HL-60 (cell line): Measurements from ENCODE around the gene PPP1R10.

Experiments
- DNase-seq, 2 experiments: peaks; one replicate each; pipeline ENCODE4 v3.0.0-alpha.2; 2010 to 2020; ENCODE audit warnings: low read depth in 1 of 2, low spot score in 1 of 2
- H3K27ac ChIP-seq: fragments of 250-450 bp; sonication (Bioruptor Pico); replicated peaks from 2 replicates; pipeline ENCODE4 v1.5.1; 2020; ENCODE audit warnings: mild to moderate bottlenecking, moderate library complexity
- H3K27me3 ChIP-seq: fragments of 250-450 bp; sonication (Bioruptor Pico); 2 replicates; pipeline ENCODE4 v1.5.1; 2021; ENCODE audit warnings: mild to moderate bottlenecking, moderate library complexity; ENCODE audit not compliant: insufficient read depth, poor library complexity, severe bottlenecking
- H3K4me3 ChIP-seq: replicated peaks from 2 replicates; pipeline ENCODE4 v1.5.1; 2011; ENCODE audit warnings: mild to moderate bottlenecking, control low read depth, low read length; ENCODE audit not compliant: insufficient read depth
- GABPA ChIP-seq: IDR thresholded peaks from 2 replicates; pipeline ENCODE4 v1.6.1; 2012; ENCODE audit warnings: low read depth
- POLR2AphosphoS5 ChIP-seq: IDR thresholded peaks from 2 replicates; pipeline ENCODE4 v1.6.1; 2012; ENCODE audit warnings: low read depth
- SPI1 ChIP-seq: IDR thresholded peaks from 2 replicates; pipeline ENCODE4 v1.6.1; 2012; ENCODE audit warnings: low read depth, mild to moderate bottlenecking, borderline replicate concordance
- TF ChIP-seq, protein P1 (sequence below): IDR thresholded peaks from one replicate; pipeline ENCODE4 v1.5.1; 2011; ENCODE audit warnings: low read length, control low read depth, inconsistent platforms; ENCODE audit not compliant: insufficient read depth
- TF ChIP-seq, protein P2 (sequence below): IDR thresholded peaks from 2 replicates; pipeline ENCODE4 v1.6.1; 2012; ENCODE audit warnings: low read depth; ENCODE audit not compliant: insufficient replicate concordance

PPP1R10 gene

DNA sequence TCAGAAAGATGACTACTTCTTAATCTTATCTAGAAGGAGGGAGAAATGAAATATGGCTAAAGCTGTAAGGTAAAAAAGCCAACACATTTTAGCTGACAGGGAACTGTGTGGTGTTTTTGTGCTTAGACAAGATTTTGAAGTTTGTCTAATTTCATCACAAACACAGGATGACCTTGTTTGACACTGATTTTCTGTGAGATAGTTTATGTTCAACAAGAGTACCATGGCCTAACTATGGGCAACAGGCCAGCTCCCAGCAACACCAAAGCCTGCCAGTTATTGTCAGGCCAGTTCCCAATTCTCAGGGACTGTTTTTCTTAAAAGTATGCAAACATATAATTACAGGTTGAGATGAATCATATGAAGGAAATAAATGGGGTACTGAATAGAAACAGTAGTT lies 51.3 kb downstream of the PPP1R10 start:
- no peak overlapping the region for H3K4me3 ChIP-seq
- H3K27ac ChIP-seq = no peak overlapping the region
- H3K27me3 ChIP-seq = no peaks in the 10 kb centered on the region
- TF ChIP-seq, protein P1, sequence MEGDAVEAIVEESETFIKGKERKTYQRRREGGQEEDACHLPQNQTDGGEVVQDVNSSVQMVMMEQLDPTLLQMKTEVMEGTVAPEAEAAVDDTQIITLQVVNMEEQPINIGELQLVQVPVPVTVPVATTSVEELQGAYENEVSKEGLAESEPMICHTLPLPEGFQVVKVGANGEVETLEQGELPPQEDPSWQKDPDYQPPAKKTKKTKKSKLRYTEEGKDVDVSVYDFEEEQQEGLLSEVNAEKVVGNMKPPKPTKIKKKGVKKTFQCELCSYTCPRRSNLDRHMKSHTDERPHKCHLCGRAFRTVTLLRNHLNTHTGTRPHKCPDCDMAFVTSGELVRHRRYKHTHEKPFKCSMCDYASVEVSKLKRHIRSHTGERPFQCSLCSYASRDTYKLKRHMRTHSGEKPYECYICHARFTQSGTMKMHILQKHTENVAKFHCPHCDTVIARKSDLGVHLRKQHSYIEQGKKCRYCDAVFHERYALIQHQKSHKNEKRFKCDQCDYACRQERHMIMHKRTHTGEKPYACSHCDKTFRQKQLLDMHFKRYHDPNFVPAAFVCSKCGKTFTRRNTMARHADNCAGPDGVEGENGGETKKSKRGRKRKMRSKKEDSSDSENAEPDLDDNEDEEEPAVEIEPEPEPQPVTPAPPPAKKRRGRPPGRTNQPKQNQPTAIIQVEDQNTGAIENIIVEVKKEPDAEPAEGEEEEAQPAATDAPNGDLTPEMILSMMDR = no peak
- TF ChIP-seq GABPA (no peak), SPI1 (no peak), POLR2AphosphoS5 (no peak)
- TF ChIP-seq, protein P2, sequence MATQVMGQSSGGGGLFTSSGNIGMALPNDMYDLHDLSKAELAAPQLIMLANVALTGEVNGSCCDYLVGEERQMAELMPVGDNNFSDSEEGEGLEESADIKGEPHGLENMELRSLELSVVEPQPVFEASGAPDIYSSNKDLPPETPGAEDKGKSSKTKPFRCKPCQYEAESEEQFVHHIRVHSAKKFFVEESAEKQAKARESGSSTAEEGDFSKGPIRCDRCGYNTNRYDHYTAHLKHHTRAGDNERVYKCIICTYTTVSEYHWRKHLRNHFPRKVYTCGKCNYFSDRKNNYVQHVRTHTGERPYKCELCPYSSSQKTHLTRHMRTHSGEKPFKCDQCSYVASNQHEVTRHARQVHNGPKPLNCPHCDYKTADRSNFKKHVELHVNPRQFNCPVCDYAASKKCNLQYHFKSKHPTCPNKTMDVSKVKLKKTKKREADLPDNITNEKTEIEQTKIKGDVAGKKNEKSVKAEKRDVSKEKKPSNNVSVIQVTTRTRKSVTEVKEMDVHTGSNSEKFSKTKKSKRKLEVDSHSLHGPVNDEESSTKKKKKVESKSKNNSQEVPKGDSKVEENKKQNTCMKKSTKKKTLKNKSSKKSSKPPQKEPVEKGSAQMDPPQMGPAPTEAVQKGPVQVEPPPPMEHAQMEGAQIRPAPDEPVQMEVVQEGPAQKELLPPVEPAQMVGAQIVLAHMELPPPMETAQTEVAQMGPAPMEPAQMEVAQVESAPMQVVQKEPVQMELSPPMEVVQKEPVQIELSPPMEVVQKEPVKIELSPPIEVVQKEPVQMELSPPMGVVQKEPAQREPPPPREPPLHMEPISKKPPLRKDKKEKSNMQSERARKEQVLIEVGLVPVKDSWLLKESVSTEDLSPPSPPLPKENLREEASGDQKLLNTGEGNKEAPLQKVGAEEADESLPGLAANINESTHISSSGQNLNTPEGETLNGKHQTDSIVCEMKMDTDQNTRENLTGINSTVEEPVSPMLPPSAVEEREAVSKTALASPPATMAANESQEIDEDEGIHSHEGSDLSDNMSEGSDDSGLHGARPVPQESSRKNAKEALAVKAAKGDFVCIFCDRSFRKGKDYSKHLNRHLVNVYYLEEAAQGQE = no peak
- DNase-seq = no peak

DNA sequence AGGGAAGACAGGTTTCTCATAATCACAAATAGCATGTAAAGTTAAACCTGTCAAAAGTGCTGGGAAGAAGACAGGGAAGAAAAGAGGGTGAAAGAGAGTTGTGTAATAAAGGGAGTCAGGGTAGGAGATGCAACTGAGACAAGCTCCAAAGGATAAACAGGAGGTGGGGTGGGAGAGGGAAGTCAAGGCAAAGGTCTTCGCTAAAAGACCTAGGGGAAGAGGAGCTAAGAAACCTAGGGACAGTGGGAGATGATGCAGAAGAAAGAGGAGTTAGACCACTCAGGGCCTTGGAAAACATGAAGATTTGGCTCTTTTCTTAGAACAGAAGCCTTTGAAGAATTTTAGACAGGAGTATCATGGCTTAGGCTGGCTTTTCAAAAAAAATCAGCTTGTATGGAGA lies 52.9 kb downstream of the PPP1R10 start:
- no peak for DNase-seq
- H3K4me3 ChIP-seq = no peak overlapping the region
- TF ChIP-seq POLR2AphosphoS5 (no peak), SPI1 (no peak), GABPA (no peak)
- TF ChIP-seq, protein P2 = no peak
- TF ChIP-seq, protein P1 = no peak
- H3K27me3 ChIP-seq = no peaks in the 10 kb centered on the region
- no peak overlapping the region for H3K27ac ChIP-seq

DNA sequence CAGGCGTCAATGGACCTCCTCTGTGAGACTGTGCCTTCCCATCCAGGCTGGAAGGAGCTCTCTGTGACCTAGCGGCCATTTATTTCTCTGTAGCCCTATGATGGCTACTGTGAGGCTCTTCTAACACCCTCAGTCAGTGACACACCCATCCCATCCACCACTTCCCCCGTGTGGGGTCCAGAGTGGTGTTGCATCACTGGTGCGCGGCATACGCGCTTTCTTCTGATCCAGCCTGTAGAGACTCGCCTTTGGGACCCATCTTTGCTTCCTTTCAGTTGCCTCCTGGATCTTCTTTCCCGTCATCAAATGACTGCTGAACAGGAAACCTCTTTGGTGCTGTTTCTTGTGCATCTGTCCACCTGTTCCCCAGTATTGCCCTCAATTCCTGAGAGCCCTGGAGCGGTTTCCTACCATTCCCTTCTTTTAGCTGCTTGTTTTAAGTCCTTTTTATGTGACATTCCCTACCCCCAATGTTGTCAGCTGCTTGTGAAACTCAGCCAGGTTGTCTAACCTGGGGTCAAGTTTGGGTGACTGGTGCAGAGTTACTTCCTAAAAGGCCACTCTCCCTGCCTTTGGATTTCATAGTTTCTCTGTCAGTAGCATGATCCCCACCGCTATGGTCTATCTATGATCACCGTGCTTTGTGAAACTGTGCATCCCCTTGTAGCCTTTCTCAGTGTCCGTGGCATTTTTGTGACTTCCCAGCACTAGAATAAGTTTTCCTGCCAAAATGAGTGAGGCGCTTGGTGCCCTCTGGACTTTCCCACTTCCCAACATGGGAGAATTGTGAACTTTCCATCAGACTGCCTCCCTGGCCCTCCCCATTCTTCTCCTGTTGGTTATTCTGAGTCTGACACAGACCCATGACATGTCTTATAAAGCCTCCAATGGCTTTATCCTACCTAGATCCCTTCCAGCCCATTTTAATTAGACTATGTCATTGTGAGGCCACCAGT lies 54.3 kb downstream of the PPP1R10 start:
- Histone ChIP-seq H3K27ac (no peak overlapping the region), H3K27me3 (no peaks in the 10 kb centered on the region), H3K4me3 (no peak overlapping the region)
- DNase-seq = peak in 1 of 2 experiments; percentile 27
- TF ChIP-seq SPI1 = no peak
- no peak for TF ChIP-seq POLR2AphosphoS5
- TF ChIP-seq, protein P2 = no peak
- TF ChIP-seq, protein P1 = no peak
- TF ChIP-seq GABPA = no peak
